NB4 (cell line): ENCODE data around the gene NTM.

Source experiments
- CTCF ChIP-seq: IDR thresholded peaks from one replicate; pipeline ENCODE4 v1.5.1; 2012; ENCODE audit warnings: low read depth, low read length
- MAX ChIP-seq: IDR thresholded peaks from 2 replicates; pipeline ENCODE4 v1.6.1; 2011; ENCODE audit warnings: low read depth, low read length
- MYC ChIP-seq: IDR thresholded peaks from 2 replicates; pipeline ENCODE4 v1.6.1; 2011; ENCODE audit warnings: low read depth, low read length
- POLR2A ChIP-seq: IDR thresholded peaks from 2 replicates; pipeline ENCODE4 v1.6.1; 2011; ENCODE audit warnings: mild to moderate bottlenecking; ENCODE audit not compliant: insufficient read length; ENCODE audit errors: extremely low read depth

- TF ChIP-seq CTCF (no peak), POLR2A (no peak), MYC (no peak), MAX (no peak)
These were observed 288.5 kb downstream of the NTM start for GRCh38 chr11:131658952-131659351.
